Smooth muscle cell (in vitro differentiated cells): ENCODE measurements around the gene PAK6. TPM values are rescaled to one million over a fixed set of nuclear protein-coding genes. Genes with fewer than 3 reads are reported as not detected.

ENCODE experiments used
- DNase-seq: peaks from one replicate; lab custom pipeline; 2025; ENCODE audit not compliant: unreplicated experiment; lab: John Stamatoyannopoulos, UW
- H2AFZ ChIP-seq: fragments of 200-600 bp; sonication (generic); 2 replicates; pipeline ENCODE4 v1.6.0; 2016; ENCODE audit warnings: antibody characterized with exemption, low read depth, mild to moderate bottlenecking
- H3F3A ChIP-seq: fragments of 200-600 bp; sonication (generic); 2 replicates; pipeline ENCODE4 v1.6.0; 2017; ENCODE audit warnings: antibody characterized with exemption, low read depth
- H3K27ac ChIP-seq: fragments of 200-600 bp; sonication (generic); 2 replicates; pipeline ENCODE4 v1.5.1; 2016; ENCODE audit warnings: low read depth, mild to moderate bottlenecking
- H3K27me3 ChIP-seq: fragments of 200-600 bp; sonication (generic); 2 replicates; pipeline ENCODE4 v1.6.1; 2016; ENCODE audit warnings: low read depth, mild to moderate bottlenecking
- H3K36me3 ChIP-seq: fragments of 200-600 bp; sonication (generic); 2 replicates; pipeline ENCODE4 v1.5.1; 2016; ENCODE audit warnings: low read depth
- H3K4me1 ChIP-seq: fragments of 200-600 bp; sonication (generic); 2 replicates; pipeline ENCODE4 v1.5.1; 2016; ENCODE audit warnings: low read depth
- H3K4me2 ChIP-seq: fragments of 200-600 bp; sonication (generic); 2 replicates; pipeline ENCODE4 v1.6.0; 2016; ENCODE audit warnings: mild to moderate bottlenecking
- H3K4me3 ChIP-seq: fragments of 200-600 bp; sonication (generic); 2 replicates; pipeline ENCODE4 v1.5.1; 2016; ENCODE audit warnings: mild to moderate bottlenecking
- H3K79me2 ChIP-seq: fragments of 200-600 bp; sonication (generic); 2 replicates; pipeline ENCODE4 v1.6.0; 2016; ENCODE audit warnings: low read depth, mild to moderate bottlenecking
- H3K9ac ChIP-seq: fragments of 200-600 bp; sonication (generic); 2 replicates; pipeline ENCODE4 v1.6.0; 2016; ENCODE audit warnings: low read depth
- H3K9me3 ChIP-seq: fragments of 200-600 bp; sonication (generic); replicated peaks from 2 replicates; pipeline ENCODE4 v1.5.1; 2016; ENCODE audit warnings: low read depth
- H4K20me1 ChIP-seq: fragments of 200-600 bp; sonication (generic); 2 replicates; pipeline ENCODE4 v1.6.0; 2016; ENCODE audit warnings: low read depth
- CTCF ChIP-seq: fragments of 200-600 bp; sonication (generic); IDR thresholded peaks from 2 replicates; pipeline ENCODE4 v1.5.1; 2017; ENCODE audit warnings: borderline replicate concordance, mild to moderate bottlenecking, antibody characterized with exemption; ENCODE audit not compliant: insufficient read depth, poor library complexity, severe bottlenecking
- WGBS: methylation state at CpG from one replicate; pipeline ENCODE4 v1.1.7; 2016; ENCODE audit warnings: low lambda C conversion rate; 5-methylcytosine and 5-hydroxymethylcytosine counted together
- polyA plus RNA-seq: library from polyadenylated mRNA; unstranded; fragments of >200 nt; fragmentation: Nextera tagmentation; extraction: Ambion mirVana; gene quantifications from 2 replicates; pipeline ENCODE4 v1.2.1, GENCODE V29; 2016
- total RNA-seq: library from RNA; depleted of rRNA; stranded (reverse); fragments of >200 nt; gene quantifications from 2 replicates; pipeline ENCODE4 v1.2.3, GENCODE V29; 2014

The PAK6 gene
- total and polyA plus RNA-seq, 2 experiments from 2014 or later, result 0.29 to 1.6 TPM

DNA sequence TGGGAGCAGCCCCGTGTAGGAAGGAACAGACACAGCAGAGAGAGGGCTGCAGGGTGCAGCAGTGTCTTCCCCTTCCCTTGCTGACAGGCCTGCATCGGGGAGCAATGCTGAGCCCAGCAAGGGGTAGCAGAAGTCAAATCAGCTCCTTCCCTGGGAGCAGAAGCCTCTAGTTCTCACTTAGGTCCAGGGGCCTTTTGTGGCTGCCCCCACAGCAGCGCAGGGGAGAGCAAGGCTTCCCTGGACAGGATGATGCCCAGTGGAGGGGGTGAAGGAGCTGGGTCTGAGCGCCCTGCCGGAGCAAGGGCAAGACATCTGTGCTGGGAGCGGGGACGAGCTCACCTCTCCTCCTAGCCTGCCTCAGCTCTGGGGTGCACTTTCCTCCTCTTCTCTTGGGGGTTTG, 68.0 kb downstream of the PAK6 start:
- Histone ChIP-seq H3K4me2 (peak overlapping the region; percentile 67), H3F3A (peaks cover 7% of the 10 kb centered on the region), H3K36me3 (no peaks in the 10 kb centered on the region), H3K27me3 (peaks cover 49% of the 10 kb centered on the region), H3K27ac (no peak overlapping the region), H2AFZ (no peak overlapping the region), H3K79me2 (no peaks in the 10 kb centered on the region), H3K4me1 (peaks cover 18% of the 10 kb centered on the region), H4K20me1 (no peaks in the 10 kb centered on the region), H3K4me3 (no peak overlapping the region), H3K9me3 (no peaks in the 10 kb centered on the region), H3K9ac (no peak overlapping the region)
- 77% methylated on average over 7 of the region's 7 CpGs for WGBS
- no peak for TF ChIP-seq CTCF
- no peak for DNase-seq

DNA sequence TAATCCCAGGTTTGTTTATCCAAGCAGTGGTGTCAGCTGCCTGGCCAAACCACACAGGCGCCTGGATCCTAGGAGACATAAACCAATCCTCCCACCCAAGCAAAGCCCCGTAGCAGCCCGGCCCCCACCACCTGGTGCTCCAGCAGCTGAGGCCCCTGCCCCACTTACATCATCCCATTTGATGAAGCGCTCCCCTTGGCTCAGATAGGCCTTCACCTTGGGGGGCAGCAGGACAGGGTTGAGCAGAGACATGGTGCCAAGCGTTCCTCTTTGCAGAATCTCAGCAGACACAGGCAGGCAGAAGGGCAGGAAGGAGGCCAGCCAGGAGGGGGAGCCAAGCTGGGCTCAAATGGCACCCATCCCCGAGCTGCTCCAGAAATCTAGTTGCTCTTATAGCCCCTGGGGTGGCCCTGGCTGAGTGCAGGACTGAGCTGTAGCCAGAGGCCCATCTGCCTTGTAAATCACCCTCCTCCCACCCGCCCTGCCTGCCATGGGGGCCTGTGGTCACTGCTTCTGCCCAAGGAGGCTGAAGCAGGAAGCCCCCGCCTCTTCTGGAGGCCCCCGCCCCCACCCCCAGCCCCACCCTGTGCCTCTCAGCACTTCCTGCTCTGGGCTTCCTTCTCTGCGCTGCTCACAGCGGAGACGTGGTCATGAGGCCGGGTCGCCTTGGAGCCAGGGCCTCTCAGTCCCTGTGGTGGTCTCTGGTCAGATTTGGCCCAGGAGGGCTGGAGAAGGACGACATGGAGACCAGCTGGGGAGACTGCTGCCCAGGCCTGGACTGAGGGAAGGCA, 68.8 kb downstream of the PAK6 start, which contains the start of gene PLCB2:
PLCB2 (minus strand) TSS at position 515 of the 791 bp plus-strand sequence; CDS start at position 252, 263 bp downstream.
- 28% methylated on average over 15 of the region's 15 CpGs for WGBS
- H3K79me2 ChIP-seq, result no peaks in the 10 kb centered on the region
- no peaks in the 10 kb centered on the region for H4K20me1 ChIP-seq
- H3K9ac ChIP-seq, result no peak within 1 kb of the TSS
- H3K36me3 ChIP-seq, result no peaks in the 10 kb centered on the region
- H3K4me1 ChIP-seq, result peaks cover 17% of the 10 kb centered on the region
- DNase-seq, result no peak
- H3K4me2 ChIP-seq, result peak within 1 kb of the TSS; percentile 67
- no peak within 1 kb of the TSS for H3K4me3 ChIP-seq
- peaks cover 56% of the 10 kb centered on the region for H3K27me3 ChIP-seq
- H3K27ac ChIP-seq, result no peak within 1 kb of the TSS
- H3F3A ChIP-seq, result peaks cover 7% of the 10 kb centered on the region
- H3K9me3 ChIP-seq, result no peaks in the 10 kb centered on the region
- peak; percentile 23 for TF ChIP-seq CTCF
- H2AFZ ChIP-seq, result no peak within 1 kb of the TSS

- no peaks in the 10 kb centered on the region for H3K36me3 ChIP-seq
- H2AFZ ChIP-seq, result no peak overlapping the region
- no peaks in the 10 kb centered on the region for H3K79me2 ChIP-seq
- DNase-seq, result no peak
- no peak overlapping the region for H3K9ac ChIP-seq
- H4K20me1 ChIP-seq, result no peaks in the 10 kb centered on the region
- no peak overlapping the region for H3K27ac ChIP-seq
- 72% methylated on average over 8 of the region's 8 CpGs for WGBS
- no peak for TF ChIP-seq CTCF
- peaks cover 58% of the 10 kb centered on the region for H3K27me3 ChIP-seq
- H3K4me1 ChIP-seq, result peaks cover 17% of the 10 kb centered on the region
- H3K4me2 ChIP-seq, result no peak overlapping the region
- no peaks in the 10 kb centered on the region for H3K9me3 ChIP-seq
- H3F3A ChIP-seq, result peaks cover 7% of the 10 kb centered on the region
- no peak overlapping the region for H3K4me3 ChIP-seq
Observed at GRCh38 chr15:40309344-40309862, 70.5 kb downstream of the PAK6 start.
